GM18502 (cell line): ENCODE results near the gene CKAP2L.

Experiments used
- ATAC-seq: cut with Tn5 transposase; IDR thresholded peaks from one replicate; pipeline ENCODE4 v1.9.1; 2021; ENCODE audit warnings: mild to moderate bottlenecking; ENCODE audit not compliant: unreplicated experiment, poor library complexity

Gene CKAP2L, protein sequence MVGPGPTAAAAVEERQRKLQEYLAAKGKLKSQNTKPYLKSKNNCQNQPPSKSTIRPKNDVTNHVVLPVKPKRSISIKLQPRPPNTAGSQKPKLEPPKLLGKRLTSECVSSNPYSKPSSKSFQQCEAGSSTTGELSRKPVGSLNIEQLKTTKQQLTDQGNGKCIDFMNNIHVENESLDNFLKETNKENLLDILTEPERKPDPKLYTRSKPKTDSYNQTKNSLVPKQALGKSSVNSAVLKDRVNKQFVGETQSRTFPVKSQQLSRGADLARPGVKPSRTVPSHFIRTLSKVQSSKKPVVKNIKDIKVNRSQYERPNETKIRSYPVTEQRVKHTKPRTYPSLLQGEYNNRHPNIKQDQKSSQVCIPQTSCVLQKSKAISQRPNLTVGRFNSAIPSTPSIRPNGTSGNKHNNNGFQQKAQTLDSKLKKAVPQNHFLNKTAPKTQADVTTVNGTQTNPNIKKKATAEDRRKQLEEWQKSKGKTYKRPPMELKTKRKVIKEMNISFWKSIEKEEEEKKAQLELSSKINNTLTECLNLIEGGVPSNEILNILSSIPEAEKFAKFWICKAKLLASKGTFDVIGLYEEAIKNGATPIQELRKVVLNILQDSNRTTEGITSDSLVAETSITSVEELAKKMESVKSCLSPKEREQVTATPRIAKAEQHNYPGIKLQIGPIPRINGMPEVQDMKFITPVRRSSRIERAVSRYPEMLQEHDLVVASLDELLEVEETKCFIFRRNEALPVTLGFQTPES

DNA sequence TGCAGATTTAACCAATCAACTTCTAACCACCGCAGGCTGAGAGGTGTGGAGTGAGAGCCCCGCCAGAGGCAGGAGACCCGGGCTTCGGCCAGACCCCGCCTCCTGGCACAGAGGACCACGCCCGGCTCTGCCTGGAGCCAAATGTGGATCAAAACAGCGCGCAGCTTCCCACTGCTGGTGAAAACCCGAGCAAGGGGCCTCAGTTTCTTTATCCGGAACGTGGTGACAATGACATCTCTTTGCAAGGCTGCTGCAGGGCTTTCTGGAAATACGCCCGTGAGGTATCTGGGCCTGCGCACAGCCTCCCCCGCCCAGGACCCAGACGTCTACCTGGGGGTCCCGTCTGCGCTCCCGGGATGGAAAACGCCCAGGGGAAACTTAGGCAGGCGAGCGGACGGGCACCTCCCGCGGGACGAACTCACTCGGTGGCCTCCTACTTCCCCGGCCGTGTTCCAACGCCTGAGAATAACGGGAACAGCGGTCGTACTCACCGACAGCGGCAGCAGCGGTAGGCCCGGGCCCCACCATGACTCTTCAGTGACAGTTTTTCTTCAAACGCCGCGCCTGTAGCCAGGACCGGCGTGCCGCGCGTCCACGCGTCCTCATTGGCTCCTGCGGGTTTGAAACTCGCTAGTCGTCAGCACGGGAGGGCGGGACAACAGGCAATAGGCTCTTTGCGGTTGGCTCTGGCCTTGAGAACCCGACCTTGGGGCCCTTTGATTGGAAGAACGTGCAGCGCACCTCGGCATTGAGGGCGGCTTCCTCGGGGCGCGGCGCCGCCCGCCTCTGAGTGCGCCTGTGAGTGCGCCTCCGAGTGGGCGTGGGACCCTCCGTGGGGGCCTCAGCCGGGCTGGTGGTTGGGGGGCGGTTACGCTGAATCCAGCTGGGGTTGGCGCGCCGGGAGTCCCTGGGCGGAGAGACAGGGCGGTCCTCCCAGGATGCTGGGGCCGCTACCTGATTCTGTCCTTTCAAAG is at the start of gene CKAP2L:
CKAP2L (minus strand) TSS at position 539 of the 974 bp plus-strand sequence; CDS start at position 528, 11 bp downstream.
- peak; percentile 99 for ATAC-seq

DNA sequence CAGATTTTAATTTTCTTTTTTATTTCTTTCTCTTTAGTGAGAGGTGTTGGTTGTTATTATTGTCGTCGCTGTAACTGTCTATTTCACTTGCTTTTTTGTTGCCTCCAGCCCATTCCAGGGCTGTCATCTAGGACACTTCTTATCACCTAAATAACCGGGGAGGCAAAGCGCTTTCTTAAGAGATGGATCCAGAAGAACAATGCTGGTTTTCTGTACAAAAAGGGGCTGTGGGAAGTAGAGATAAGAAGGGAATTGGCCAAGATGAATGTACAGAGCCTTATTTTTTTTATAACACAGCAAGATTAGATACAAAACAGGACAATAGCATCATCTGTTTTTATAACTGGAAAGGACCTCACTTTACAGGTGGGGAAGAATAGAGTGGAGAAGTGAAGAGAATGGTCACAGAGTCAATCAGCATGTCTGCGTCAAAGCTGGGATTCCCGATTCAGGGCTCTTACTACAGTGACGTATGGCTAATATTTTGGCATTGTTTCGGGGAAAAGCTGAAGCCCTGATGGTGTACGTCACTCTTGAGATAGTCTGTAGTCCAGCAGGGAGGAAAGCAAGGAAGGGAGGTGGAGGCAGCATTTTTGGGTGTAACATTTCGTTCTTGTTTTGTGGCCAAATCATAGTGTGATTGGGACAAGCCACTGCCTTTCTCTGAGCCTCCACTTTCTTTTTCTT is 49.0 kb upstream of the CKAP2L start:
- no peak for ATAC-seq

DNA sequence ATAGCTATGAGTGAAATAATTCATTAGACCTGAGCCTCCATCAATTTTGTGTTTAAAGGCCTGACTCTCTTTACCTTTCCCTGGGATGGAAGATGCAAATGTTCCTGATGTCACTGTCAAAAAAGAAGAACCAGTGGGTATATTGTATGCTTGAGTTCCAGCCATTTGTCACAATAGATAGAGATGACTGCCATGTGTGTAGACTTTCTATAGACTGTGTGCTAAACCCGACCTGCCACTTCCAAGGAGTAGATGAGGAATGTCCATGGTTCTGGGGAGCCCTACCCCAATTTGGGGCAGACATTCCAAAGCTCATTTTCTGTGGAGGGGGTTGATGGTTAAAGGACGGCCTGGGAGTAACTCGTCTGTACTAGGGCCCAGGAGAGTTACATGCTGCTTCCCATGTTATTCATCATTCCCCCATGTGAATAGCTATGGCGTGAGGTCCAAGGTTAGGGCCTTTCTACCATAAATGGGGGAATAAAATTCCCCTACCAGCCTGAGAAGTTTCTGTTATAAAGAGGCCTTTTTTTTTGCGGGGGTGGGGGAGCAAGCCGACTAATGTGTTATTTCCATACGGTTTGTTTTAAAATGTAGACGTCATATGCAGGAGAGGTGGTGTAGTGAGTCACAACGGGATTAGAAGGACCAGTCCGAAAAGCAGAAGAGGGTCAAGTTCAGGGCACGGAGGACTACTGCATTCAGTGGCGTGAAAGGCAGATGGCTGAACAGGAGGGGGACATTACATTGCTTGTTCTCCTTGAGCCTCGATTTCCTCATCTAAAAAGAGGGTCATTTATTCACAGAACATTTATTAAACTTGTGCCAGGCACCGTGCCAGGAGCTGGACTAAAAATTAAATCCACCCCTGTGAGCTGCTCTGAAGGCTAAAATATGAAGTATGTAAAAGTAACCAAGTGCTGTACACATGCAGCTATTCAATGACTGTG is 48.2 kb upstream of the CKAP2L start:
- no peak for ATAC-seq

DNA sequence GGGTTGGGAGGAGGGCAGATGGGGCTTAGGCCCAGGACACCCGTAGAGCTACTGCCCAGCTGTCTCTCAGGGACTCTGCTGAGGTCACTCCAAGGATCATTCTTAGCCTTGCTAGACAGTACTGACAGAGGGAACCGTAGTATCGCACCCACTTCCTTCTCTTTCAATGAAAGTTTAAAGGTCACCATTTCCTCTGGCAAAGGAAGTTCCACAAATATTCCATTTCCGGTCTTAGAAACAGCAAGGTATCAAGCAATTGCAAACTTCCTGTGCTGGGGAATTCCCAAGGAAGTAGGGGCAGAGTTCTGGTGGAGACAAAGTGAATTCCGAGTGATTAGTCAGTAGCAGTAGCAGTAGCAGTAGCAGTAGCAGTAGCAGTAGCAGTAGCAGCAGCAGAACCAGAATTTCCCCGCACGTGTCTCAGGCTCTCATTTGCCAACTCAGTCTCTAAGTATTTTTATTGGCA is 47.5 kb upstream of the CKAP2L start:
- ATAC-seq, result no peak

DNA sequence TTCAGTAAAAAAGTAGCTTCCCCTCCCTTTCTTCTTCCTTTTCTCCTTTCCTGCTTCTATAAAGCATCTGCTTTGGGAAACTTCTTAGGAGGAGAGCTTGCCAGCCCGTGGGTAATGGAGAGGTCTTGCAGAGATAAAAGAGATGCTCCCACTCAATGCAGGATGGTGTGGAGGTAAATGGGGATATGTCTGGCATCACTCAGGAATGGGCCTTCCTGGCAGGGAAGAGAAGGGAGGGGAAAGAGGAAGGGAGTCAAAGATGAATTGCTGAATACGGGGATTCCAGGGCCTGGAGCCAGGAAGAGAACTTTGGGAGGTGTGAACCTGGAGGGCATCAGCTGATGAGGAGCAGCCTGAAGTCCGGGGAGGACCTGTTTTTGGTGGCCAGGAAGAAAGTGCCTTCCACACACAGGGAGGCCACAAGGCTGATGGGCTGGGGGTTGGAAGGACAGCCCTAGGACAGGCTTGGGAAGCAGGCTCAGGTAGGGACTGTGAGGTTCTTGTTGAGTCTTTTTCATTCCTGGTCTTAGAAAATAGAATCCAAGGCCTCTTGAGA is 46.9 kb upstream of the CKAP2L start:
- no peak for ATAC-seq

DNA sequence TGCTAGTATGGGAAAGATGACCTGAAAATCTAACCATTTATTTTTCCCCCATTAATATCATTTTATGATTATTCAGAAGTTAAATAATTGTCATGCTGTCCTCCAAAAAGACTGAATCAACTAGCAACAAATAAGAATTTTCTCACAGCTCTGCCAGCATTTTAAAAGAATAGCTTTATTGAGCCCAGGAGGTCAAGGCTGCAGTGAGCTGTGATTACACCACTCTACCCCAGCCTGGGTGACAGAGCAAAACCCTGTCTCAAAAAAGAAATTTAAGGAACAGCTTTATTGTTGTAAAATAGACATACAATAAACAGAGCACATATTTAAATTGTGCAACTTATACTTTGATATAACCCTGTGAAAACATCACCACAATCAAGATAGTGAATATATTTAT is 44.7 kb upstream of the CKAP2L start:
- ATAC-seq, result no peak

DNA sequence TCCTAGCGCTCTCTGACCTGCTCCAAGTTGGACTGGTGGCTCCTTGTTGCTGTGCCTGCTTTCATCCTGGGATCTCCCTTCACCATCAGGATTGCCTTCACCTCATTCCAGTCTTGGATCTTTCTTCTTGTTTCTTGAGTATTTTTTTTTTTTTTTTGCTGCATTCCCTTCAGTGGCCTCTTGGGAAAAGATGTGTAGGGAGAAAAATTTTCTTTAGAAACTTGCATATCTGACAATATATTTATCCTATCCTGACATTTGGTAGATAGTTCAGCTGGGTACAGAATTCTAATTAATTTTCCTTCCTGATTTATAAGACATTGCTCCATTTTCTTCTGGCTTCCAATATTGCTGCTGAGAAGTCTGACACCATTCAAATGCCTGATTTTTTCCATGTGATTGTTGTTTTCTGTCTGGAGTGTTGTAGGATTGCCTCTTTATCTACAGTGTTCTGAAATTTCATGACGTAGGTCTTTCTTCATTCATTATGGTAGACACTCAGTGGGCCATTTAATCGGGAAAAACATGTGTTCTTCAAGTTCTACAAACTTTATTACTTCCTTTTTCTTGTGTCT is 42.9 kb upstream of the CKAP2L start:
- no peak for ATAC-seq

DNA sequence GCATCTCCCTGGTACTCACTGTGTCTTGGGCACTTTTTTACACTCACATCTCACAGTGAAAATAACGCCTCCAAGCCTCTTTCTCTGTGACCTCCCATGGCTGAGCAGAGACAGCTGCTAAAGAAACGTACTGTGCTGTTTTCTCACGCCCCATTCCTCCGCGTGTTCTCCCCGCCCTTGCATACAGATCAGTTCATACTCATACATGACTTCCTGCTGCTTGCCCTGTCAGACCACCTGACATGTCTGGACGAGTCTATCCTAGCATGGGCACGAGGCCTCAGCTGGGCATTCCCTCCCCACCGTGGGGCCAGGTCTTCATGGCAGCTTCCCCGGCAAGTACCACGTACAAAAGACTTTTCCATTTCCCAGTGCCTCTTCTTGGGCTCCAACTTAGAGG is 41.1 kb upstream of the CKAP2L start:
- ATAC-seq, result no peak

DNA sequence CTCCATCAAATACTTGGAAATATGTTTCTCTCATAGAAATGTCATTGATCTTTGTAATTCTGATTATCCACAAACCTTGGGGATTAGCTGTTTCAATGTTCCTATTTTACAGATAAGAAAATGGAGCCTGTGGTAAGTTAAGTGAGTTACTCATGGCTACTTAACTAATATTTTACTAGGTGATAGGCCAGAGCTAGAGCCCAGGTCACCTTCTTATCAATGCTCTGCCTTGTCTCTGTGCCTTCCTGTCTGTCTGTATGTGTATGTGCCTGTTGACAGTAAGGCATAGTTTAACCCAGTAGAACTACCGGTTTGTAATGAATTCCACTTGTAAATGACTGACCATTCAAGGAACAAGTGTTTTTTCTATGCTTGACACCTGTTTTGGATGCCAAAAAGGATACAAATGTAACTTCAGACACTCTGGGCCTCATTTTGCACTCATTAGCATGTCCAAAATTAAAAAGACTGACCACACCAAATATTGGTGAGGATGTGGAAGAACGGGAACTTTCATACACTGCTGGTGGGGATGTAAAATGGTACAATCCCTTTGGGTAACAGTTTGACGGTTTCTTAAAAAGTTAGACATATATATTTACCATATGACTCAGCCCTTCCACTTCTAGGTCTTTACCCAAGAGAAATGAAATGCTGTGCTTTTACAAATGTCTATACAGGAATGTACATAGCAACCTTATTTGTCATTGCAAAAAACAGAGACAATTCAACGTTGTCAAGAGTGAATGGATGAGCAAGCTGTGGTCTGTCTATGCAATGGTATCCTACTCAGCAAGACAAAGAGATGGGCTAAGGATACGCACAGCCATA is 39.5 kb upstream of the CKAP2L start:
- no peak for ATAC-seq

DNA sequence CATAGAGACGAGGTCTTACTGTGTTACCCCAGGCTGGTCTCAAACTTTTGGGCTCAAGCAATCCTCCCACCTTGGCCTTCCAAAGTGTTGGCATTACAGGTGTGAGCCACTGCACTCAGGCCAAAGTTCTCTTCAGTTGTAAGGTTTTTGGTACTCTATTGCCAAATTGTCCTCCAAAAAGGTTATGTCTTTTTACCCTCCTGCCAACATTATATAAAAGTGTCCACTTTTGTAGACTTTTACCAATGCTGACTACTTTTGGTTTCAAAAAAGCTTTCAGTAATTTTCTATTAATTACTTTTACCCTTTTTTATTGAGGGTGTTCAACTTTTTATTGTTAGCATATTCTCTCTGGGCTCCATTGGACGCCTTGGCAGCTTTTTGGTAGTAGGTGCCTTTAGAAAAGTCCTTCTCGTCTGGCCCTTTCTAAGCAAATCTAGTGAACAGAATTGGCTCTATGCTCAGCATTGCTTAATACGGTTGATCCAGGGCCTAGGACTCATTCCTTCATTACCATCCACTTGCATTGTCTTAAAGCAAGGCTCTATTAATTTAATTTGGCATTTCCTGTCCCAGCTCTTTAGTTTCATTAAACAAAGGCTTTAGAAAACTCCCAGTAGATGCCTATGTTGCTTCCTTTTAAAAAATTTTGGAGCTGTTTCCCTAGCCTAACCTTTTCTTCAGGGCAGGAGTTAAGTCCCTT is 36.6 kb upstream of the CKAP2L start:
- ATAC-seq, result no peak

DNA sequence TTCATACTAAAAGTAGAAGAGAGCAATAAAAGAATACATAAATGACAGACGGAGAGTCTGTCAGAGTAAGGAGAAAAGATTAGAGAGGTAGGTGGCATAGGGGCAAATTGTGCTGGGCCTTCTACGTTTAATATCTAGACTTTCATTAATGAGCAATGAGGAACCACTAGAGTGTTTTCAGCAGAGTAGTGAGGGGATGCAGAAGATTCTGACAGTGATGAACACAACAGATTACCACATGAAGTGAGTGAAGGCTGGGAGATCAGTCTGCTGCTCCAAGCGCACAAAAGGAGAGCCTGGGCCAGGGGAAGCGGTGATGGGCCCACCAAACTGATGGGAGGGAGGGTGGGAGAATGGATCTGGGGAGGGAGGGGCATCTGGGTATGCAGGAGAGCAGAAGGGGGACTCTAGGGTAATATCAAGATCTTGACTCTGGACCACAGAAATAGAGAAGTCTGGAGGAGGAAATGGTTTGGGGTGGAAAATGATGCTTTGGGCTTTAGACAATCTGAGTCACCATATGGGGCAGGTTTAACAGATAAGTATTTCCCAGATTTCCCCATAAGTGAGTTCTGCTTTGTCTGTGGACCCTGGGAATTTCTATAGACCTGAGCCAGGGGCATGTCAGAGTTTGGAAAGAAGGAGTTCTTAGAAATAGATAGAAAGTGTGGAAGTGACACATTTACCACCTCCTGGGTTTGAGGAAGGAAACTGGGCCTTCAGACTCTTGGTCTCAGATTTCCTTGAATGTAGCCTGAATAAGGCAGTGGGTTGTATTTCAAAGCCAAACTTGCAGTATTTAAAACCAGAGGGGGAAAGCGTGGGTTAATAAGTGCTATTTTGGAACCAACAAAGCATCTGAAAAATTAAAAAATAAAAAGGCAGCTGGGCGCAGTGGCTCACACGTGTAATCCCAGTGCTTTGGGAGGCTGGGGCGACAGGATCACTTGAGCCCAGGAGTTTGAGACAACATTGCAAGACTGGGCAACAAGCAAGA is 34.9 kb upstream of the CKAP2L start:
- no peak for ATAC-seq

DNA sequence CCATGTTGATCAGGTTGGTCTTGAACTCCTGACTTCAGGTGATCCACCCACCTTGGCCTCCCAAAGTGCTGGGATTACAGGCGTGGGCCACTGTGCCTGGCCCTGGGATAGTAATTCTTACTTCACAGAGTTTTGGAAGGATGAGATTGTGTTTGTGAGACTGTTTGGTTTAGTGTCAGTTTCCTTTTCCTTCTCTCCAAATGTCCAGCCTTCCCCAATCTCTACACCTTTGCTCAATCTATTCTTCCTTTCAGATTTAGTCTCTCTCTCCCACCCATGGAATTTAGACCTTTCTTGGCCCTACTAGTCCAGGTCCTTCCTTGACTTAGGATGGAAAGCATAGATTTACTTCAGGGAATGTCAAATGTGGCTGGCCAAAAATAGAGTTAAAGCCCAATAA is 32.1 kb upstream of the CKAP2L start:
- no peak for ATAC-seq

DNA sequence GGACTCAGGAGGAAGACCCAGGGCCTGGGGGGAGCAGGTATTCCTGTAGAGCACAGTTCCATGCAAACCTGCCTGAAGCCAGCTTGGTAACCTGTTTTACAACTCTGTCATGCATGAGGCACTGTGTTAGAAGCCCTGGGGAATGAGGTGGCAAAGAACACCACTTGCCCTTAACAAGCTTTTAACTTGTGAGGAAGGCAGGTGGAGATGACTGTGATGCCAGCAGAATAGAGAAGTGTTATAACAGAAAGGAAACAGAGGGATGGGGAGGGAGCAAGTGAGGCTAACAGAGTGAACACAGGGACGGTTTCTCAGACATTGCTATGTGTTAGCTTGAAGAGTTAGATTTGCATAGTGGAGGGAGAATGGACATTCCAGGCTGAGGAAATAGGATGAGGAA is 31.4 kb upstream of the CKAP2L start:
- ATAC-seq, result no peak

DNA sequence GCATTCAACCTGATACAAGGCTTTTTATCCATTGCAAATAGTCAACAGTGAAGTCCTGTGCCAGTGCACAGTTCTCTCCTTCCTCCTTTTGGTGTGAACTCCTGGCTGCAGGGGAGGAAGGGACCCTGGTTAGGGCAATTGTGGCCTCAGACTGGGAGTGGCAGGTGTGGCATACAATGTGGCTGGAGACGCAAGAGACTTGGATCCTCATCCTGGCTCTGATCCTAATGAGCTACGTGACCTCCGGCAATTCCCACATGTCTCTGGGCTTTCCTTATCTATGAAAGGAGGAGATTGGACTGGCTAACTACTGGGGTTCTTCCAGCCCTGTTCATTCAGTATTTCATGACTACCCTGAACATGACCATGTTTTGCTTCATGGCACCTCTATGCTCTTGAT is 30.4 kb upstream of the CKAP2L start:
- ATAC-seq, result no peak

DNA sequence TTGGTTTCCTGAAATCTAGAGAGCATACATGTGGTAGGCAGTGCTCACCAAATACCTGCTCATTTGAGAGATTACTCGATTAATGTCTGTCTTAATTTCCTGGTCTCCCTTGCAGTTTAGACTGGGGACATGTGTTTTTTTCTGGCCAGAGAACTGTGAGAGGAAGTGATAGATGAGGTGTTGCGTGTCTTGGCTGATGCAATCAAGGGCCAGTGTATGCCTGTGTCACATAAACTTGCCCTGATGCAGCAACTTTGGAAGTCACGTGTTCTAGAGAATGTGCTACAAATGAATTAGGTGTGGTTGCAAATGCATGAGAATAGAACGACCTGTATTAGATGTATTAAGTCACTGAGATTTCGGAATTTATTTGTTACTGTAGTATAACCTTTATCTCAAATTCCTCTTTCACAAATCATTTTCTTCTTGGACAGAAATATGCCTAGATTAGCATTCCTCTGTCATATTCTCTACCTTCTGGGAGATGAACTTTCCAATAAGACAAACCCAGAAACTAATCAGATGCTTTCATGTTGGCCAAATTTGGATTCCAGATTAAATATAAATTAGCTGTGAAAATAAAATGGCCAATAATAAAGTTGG is 29.8 kb upstream of the CKAP2L start:
- peak; percentile 75 for ATAC-seq
